Upper lobe of left lung (tissue), 6 donors: Measurements from ENCODE around the gene SYNJ2. TPM values are rescaled to one million over a fixed set of nuclear protein-coding genes. Genes with fewer than 3 reads are reported as not detected.

Experiments used
- ATAC-seq, 2 donors: fragments of 200-7000 bp; cut with Tn5 transposase; one replicate each; pipeline ENCODE4 v1.9.1; 2022; ENCODE audit warnings: mild to moderate bottlenecking in 2 of 2, moderate library complexity in 2 of 2; ENCODE audit not compliant: low FRiP score in 2 of 2
- DNase-seq, 2 donors: peaks; one replicate each; pipeline ENCODE4 v3.0.0-alpha.2; 2019 to 2020
- H3K27ac ChIP-seq, 4 donors: fragments of 200-600 bp; sonication (generic); one replicate each; pipeline ENCODE4 v1.5.1; 2016 to 2019
- H3K27me3 ChIP-seq, 4 donors: fragments of 200-600 bp; sonication (generic); one replicate each; pipeline ENCODE4 v1.5.1; 2017 to 2019
- H3K36me3 ChIP-seq, 4 donors: fragments of 200-600 bp; sonication (generic); one replicate each; pipeline ENCODE4 v1.5.1; 2016 to 2019
- H3K4me1 ChIP-seq, 4 donors: fragments of 200-600 bp; sonication (generic); one replicate each; pipeline ENCODE4 v1.5.1; 2018 to 2019
- H3K4me3 ChIP-seq, 4 donors: fragments of 200-600 bp; sonication (generic); one replicate each; pipeline ENCODE4 v1.5.1; 2017 to 2019; ENCODE audit warnings: mild to moderate bottlenecking in 2 of 4, moderate library complexity in 1 of 4
- H3K9me3 ChIP-seq, 4 donors: fragments of 200-600 bp; sonication (generic); one replicate each; pipeline ENCODE4 v1.5.1; 2018 to 2019
- EP300 ChIP-seq, 4 donors: sonication (generic); formaldehyde crosslinking; IDR thresholded peaks; one replicate each; pipeline ENCODE4 v1.5.1; 2017; ENCODE audit warnings: antibody characterized with exemption in 4 of 4, control low read depth in 2 of 4
- POLR2A ChIP-seq, 4 donors: fragments of 450-650 bp; IDR thresholded peaks; one replicate each; pipeline ENCODE4 v1.5.1; 2016 to 2017; ENCODE audit warnings: antibody characterized with exemption in 4 of 4, mild to moderate bottlenecking in 2 of 4
- POLR2AphosphoS5 ChIP-seq, 2 donors: sonication (generic); formaldehyde crosslinking; IDR thresholded peaks; one replicate each; pipeline ENCODE4 v1.5.1; 2017; ENCODE audit warnings: antibody characterized with exemption in 2 of 2
- WGBS, 2 donors: methylation state at CpG; one replicate each; pipeline ENCODE4 v1.1.5; 2017 to 2018; 5-methylcytosine and 5-hydroxymethylcytosine counted together
- total RNA-seq, 6 donors: library from RNA; depleted of rRNA in 4 of 6; stranded (reverse); fragments of >200 nt in 4 of 6; gene quantifications; one replicate each; pipeline versions ENCODE4 v1.1.0 to v1.2.1, GENCODE V29; 2016 to 2021
- TF ChIP-seq, protein P1 (sequence below), 6 experiments: fragments of 450-650 bp in 4 of 6; fragments of 200-600 bp in 2 of 6; sonication (generic) in 2 of 6; IDR thresholded peaks; one replicate each; pipeline ENCODE4 v1.5.1; 2016 to 2019; ENCODE audit warnings: antibody characterized with exemption in 6 of 6
- donor health status: DM: no; HTN: no; CAD: no; lungs with moderate emphysema.
- donor health status: DM: no; HTN: yes; CAD: no; lungs with severe emphysema.

SYNJ2 gene
- total RNA-seq, 6 donors from 2014 or later, result 3.0 to 7.7 (median 4.2) TPM

- no peak for DNase-seq
- H3K9me3 ChIP-seq, result no peaks in the 10 kb centered on the region
- no peak for TF ChIP-seq POLR2AphosphoS5 (IDR thresholded peaks at IDR 0.05)
- TF ChIP-seq, protein P1, sequence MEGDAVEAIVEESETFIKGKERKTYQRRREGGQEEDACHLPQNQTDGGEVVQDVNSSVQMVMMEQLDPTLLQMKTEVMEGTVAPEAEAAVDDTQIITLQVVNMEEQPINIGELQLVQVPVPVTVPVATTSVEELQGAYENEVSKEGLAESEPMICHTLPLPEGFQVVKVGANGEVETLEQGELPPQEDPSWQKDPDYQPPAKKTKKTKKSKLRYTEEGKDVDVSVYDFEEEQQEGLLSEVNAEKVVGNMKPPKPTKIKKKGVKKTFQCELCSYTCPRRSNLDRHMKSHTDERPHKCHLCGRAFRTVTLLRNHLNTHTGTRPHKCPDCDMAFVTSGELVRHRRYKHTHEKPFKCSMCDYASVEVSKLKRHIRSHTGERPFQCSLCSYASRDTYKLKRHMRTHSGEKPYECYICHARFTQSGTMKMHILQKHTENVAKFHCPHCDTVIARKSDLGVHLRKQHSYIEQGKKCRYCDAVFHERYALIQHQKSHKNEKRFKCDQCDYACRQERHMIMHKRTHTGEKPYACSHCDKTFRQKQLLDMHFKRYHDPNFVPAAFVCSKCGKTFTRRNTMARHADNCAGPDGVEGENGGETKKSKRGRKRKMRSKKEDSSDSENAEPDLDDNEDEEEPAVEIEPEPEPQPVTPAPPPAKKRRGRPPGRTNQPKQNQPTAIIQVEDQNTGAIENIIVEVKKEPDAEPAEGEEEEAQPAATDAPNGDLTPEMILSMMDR (IDR thresholded peaks at IDR 0.05), result no peak
- TF ChIP-seq POLR2A (IDR thresholded peaks at IDR 0.05), result no peak
- no peak for TF ChIP-seq EP300 (IDR thresholded peaks at IDR 0.05)
- no peaks in the 10 kb centered on the region for H3K27me3 ChIP-seq
- no peak for ATAC-seq
- no peak overlapping the region for H3K4me3 ChIP-seq
- 93 to 94% methylated on average over 14 to 15 of the region's 15 CpGs for WGBS, 2 donors
- no peak overlapping the region for H3K27ac ChIP-seq
- H3K36me3 ChIP-seq, result peaks cover 0 to 14% (median 2%) of the 10 kb centered on the region in 4 donors
- H3K4me1 ChIP-seq, result no peaks in the 10 kb centered on the region
These were observed 114.0 kb downstream of the SYNJ2 start for GRCh38 chr6:158095671-158096070.

DNA sequence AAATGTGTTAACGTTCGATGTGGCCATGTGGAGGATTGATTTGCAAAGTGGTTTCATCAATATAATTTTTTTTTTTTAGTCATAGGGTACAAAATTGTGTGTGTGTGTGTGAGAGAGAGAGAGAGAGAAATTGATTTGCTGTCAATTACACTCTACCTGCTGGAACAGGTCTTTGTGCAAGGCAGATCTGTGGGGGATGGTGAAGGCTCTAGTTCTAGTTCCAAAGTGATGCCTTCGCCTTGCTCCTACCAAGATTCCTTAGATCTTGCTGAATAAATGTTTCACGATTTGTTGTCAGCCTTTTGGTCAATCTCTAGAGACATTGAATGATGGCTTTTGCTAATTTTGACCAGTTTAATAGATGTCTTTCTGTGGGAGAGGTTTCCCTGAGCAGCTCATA is 121.6 kb downstream of the SYNJ2 start:
- Histone ChIP-seq H3K36me3 (no peaks in the 10 kb centered on the region), H3K4me3 (no peak overlapping the region), H3K27ac (no peak overlapping the region), H3K27me3 (no peaks in the 10 kb centered on the region), H3K4me1 (no peaks in the 10 kb centered on the region), H3K9me3 (no peaks in the 10 kb centered on the region)
- TF ChIP-seq, protein P1 (IDR thresholded peaks at IDR 0.05), result no peak
- TF ChIP-seq POLR2A (IDR thresholded peaks at IDR 0.05) (no peak), POLR2AphosphoS5 (IDR thresholded peaks at IDR 0.05) (no peak), EP300 (IDR thresholded peaks at IDR 0.05) (no peak)
- ATAC-seq, result no peak
- DNase-seq, result no peak
- WGBS, 2 donors, result 92 to 98% methylated on average over 4 of the region's 4 CpGs

GRCh38 chr6:158104696-158105095 is 123.0 kb downstream of the SYNJ2 start:
- Histone ChIP-seq H3K9me3 (no peaks in the 10 kb centered on the region), H3K27ac (no peak overlapping the region), H3K4me1 (no peaks in the 10 kb centered on the region), H3K36me3 (peaks cover 0 to 10% (median 2%) of the 10 kb centered on the region in 4 donors), H3K4me3 (no peak overlapping the region), H3K27me3 (no peaks in the 10 kb centered on the region)
- WGBS, 2 donors, result 87 to 95% methylated on average over 2 of the region's 2 CpGs
- no peak for ATAC-seq
- TF ChIP-seq POLR2AphosphoS5 (IDR thresholded peaks at IDR 0.05) (no peak), POLR2A (IDR thresholded peaks at IDR 0.05) (no peak), EP300 (IDR thresholded peaks at IDR 0.05) (no peak)
- TF ChIP-seq, protein P1 (IDR thresholded peaks at IDR 0.05), result no peak
- no peak for DNase-seq

- WGBS, 2 donors, result 91 to 92% methylated on average over 2 of the region's 2 CpGs
- Histone ChIP-seq H3K36me3 (peaks cover 3 to 45% (median 14%) of the 10 kb centered on the region in 4 donors), H3K27ac (no peak overlapping the region), H3K27me3 (no peaks in the 10 kb centered on the region), H3K4me3 (no peak overlapping the region), H3K4me1 (no peaks in the 10 kb centered on the region), H3K9me3 (no peaks in the 10 kb centered on the region)
- ATAC-seq (no peak), DNase-seq (no peak)
- TF ChIP-seq POLR2A (IDR thresholded peaks at IDR 0.05), result no peak
- TF ChIP-seq EP300 (IDR thresholded peaks at IDR 0.05), result no peak
- TF ChIP-seq, protein P1 (IDR thresholded peaks at IDR 0.05), result no peak
- TF ChIP-seq POLR2AphosphoS5 (IDR thresholded peaks at IDR 0.05), result no peak
These were observed 128.1 kb downstream of the SYNJ2 start for GRCh38 chr6:158109748-158110147.

DNA sequence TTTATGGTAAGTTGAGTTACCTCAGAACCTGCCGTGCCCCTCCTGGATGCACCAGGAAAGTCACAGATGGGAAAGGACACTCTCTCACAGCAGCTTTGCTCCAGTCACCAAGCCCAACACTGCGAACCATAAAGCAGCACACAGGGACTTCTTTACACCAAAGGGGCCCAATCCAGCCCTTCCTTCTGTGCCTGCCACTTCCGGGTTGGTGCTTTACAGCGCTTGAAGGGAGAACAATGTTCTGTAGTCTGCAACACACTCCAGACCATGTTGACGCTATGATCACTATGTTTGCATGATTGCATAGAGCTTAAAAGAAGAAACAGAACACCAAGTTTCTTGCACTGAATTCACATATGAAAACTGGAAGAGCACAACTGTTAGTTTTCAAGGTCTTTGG is 129.3 kb downstream of the SYNJ2 start:
- TF ChIP-seq POLR2AphosphoS5 (IDR thresholded peaks at IDR 0.05) (no peak), EP300 (IDR thresholded peaks at IDR 0.05) (no peak), POLR2A (IDR thresholded peaks at IDR 0.05) (no peak)
- TF ChIP-seq, protein P1 (IDR thresholded peaks at IDR 0.05), result no peak
- Histone ChIP-seq H3K27ac (no peak overlapping the region), H3K36me3 (peaks cover 3 to 55% (median 19%) of the 10 kb centered on the region in 4 donors), H3K4me3 (no peak overlapping the region), H3K27me3 (no peaks in the 10 kb centered on the region), H3K9me3 (no peaks in the 10 kb centered on the region), H3K4me1 (no peaks in the 10 kb centered on the region)
- no peak for ATAC-seq
- 92 to 94% methylated on average over 5 of the region's 5 CpGs for whole genome bisulfite sequencing, 2 donors
- no peak for DNase-seq
